HG03045 (cell line): ENCODE measurements around the gene L3MBTL4.
"Not testable (repeated sequence)": the region's sequence is repeated elsewhere in the genome, so short reads cannot be mapped to it uniquely, and the experiment has no call there.

Experiments used
- ATAC-seq: cut with Tn5 transposase; IDR thresholded peaks from one replicate; pipeline ENCODE4 v1.9.1; 2021; ENCODE audit warnings: mild to moderate bottlenecking, moderate library complexity; ENCODE audit not compliant: unreplicated experiment

Gene L3MBTL4

GRCh38 chr18:6120820-6121279, 293.9 kb downstream of the L3MBTL4 start:
- no peak for ATAC-seq

- ATAC-seq, result no peak
Observed at GRCh38 chr18:6119761-6120160, 294.9 kb downstream of the L3MBTL4 start.

DNA sequence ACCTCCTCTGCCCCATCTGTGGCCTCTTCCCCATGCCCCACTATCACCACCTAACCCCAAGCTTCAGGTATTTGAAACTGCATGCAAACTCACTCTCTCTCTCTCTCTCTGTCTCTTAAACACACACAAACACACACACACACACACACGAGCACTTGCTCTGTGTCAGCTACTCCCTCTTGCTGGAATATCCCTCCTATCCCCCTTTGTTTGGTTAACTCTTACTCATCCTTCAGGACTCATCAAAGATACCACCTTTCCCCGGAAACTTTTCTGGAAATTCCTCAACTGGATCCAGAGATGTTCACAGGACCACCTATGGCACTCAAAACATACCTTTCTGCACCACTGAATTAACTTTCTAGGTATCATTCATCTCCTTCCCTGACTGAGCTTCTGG, 296.6 kb downstream of the L3MBTL4 start:
- no peak for ATAC-seq

GRCh38 chr18:6115710-6116109, 299.0 kb downstream of the L3MBTL4 start:
- no peak for ATAC-seq

- ATAC-seq, result no peak
Observed at GRCh38 chr18:6113650-6114049, 301.1 kb downstream of the L3MBTL4 start.

- ATAC-seq, result no peak
Observed at GRCh38 chr18:6111726-6112125, 303.0 kb downstream of the L3MBTL4 start.

DNA sequence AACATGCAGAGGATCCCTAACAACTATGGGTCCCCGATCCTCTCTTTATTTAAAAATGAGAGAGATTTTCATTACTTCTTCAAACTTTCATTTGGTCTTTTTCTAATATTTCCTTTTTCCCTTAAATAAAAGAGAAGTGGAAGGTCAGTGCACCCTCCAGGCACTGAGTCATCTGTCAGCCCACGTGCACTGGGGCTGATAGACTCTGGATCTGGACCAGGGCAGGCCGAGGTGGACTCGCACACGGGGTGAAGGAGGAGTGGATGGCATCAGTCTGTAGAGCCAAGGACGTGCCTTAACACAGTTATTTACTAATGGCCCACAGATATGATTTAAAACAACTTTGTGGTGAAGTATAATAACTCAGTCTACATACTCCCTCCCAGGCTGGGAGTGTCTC, 305.0 kb downstream of the L3MBTL4 start:
- ATAC-seq, result no peak

DNA sequence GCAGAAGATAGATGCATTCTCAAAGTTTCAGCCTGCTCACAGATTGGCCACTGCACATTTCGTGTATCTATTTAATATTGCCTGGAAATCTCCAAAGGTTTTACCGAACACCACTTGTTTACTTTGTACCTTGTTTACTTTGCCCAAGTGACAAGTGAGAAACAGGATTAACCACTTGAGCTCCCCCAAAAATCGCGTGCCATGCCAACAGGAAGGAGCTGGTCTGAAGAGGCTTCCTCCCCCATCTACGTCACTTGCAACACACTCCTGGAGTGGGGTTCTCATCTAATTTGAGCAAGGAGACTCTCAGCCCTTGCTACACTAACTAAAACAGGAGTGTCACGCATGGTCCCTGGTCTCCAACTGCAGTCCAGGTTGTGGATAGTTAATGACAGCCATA, 306.9 kb downstream of the L3MBTL4 start:
- ATAC-seq, result no peak

GRCh38 chr18:6106091-6106685, 308.5 kb downstream of the L3MBTL4 start:
- no peak for ATAC-seq

- ATAC-seq, result no peak
Observed at GRCh38 chr18:6103741-6104140, 311.0 kb downstream of the L3MBTL4 start.

- no peak for ATAC-seq
Observed at GRCh38 chr18:6096730-6097129, 318.0 kb downstream of the L3MBTL4 start.

DNA sequence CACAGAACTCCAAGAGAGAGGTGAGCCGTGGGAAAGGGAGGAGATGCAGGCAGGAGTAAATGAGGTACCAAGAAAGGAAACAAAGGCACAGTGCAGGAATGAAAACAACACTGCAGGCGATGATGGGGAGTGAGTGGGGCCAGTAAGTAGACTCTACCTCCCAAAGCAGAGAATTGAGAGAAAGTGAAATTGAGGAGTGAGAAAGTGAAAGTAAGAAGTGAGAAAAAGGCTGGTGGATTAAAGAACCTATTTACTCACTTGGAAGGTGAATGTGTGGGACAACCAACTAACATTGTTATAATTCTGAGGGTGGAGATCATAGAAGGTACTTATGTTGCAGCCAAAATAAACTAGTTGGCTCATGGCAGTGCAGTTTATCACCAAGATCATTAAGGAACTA, 326.3 kb downstream of the L3MBTL4 start:
- no peak for ATAC-seq

- ATAC-seq, result no peak
Observed at GRCh38 chr18:6086731-6087130, 328.0 kb downstream of the L3MBTL4 start.

DNA sequence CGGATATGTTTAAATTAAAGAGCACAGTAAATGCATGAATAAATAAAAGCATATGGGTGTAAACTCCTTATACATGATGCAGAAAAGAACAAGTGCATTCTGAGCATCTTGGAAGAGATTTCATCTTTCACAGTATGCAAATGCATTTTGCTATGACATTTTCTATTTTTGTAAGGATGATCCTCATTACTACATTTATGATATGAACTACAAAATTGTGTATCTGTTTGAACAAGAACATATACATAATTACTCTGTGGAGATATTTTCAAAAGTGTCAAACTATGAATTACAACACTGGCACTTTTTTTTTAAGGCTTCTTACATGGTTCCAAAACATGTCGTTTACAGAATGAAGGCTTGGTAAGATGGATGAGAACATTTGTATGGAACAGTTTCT, 335.3 kb downstream of the L3MBTL4 start:
- no peak for ATAC-seq

DNA sequence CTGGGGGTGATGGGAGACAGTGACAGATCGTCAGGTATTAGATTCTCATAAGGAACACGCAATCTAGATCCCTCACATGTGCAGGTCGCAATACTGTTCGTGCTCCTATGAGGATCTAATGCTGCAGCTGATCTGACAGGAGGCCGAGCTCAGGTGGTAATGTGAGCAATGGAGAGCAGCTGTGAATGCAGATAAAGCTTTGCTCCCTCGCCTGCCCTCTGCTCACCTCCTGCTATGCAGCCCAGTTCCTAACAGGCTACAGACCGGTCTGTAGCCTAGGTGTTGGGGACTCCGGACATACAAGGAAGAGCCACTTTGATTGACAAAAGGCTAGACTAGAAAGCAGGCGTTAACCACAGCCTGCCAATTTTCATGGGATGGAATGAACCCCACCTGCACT, 335.8 kb downstream of the L3MBTL4 start:
- no peak for ATAC-seq

GRCh38 chr18:6072423-6072822, 342.3 kb downstream of the L3MBTL4 start:
- ATAC-seq, result not testable (repeated sequence)

GRCh38 chr18:6069539-6069938, 345.2 kb downstream of the L3MBTL4 start:
- ATAC-seq, result no peak

GRCh38 chr18:6069103-6069502, 345.6 kb downstream of the L3MBTL4 start:
- no peak for ATAC-seq

- no peak for ATAC-seq
Observed at GRCh38 chr18:6060149-6060548, 354.6 kb downstream of the L3MBTL4 start.

DNA sequence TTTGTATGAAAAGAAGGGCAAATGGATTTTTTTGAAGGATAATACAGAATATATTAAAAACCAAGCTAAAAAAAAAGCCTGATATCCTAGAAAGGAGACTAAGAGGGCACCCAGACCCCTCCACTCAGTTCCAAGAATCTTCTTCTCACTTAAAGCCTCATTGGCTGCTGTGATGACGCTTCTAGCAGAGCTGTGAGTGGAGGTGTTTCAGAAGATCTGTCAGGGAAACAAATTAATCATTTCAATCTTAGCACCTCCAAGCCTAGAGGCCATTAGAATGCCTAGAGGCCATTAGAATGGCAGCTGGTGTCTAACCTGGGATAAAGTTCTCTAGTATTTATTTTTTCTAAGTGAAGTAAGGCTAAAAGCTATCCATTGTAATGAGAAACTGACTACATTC, 355.2 kb downstream of the L3MBTL4 start:
- no peak for ATAC-seq

DNA sequence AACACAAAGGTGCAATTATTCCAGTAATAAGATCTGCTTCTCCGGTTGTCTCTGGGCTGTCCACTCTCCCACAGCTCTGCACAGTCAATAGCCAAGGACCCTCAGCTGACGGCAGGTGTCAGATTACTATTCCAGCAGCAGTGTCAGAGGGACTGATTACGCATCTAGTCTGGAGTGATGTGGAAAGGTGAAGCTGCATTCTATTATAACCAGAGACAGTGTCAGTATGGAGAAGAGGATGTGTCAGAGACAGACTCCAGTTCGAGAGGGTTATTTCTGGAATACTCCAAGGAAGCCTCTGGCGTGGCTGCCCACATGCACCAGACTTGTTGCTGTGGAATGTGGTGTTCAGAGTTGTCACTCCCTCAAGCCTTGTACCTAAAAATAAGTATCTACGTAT, 355.8 kb downstream of the L3MBTL4 start:
- ATAC-seq, result no peak

DNA sequence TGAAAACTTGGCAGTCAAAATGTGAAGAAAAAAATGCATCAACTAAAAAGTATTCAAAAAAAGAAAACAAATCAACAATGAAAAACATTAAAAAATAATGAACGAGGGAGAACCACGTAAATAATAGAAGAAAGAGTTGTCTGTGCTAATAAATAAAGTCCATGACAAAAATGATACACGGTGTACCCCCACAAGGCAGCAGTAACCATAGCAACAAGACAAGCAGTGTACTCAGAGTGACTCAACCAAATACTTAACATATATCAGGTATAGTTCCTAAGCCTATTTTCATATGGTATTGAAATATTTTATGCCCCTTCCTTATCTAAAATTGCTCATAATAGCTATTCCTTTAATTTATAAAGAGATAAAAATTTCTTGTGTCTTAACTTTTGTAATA, 357.1 kb downstream of the L3MBTL4 start:
- ATAC-seq, result no peak

DNA sequence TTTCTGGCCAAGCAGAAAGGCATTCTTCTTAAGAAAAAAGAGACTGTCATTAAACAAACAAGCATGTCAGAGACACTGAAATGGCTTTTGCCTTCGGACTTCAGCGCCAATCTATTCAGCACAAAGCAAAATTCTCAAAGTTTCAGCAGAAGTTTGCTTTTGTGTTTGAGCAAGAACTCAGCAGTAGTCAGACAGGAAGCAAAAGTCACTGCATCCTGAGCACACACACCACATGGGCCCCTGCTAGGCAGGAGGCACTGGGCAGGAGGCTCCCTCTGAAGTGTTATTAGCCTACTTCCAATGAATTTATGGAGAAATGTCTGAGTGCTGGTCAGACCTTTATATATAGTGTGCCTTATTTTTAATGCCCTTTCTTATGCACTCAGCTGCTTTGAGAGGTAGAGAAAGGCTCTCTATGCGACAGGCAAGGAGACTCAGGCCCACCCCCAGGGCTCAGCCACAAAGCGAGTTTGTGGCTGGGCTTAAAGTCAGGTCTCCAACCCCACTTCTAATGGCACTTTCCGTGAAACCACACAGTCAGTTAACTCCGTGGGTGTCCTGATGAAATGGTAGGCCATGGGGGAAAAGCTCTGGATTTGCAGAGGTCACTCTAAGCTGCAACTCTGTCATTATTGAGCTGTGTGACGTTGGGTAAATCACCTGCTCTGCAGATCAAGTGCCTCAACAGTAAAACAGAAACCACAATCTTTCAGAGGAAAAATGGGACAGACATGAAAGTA, 358.4 kb downstream of the L3MBTL4 start:
- no peak for ATAC-seq
